ENCODE measurements around the gene CERK.
A peak's percentile ranks its signal among the peaks of the same experiment; 100 is the strongest.

Gene CERK

GRCh38 chr22:46696614-46697013 lies 41.4 kb downstream of the CERK start:
- DNase-seq = no peak

DNA sequence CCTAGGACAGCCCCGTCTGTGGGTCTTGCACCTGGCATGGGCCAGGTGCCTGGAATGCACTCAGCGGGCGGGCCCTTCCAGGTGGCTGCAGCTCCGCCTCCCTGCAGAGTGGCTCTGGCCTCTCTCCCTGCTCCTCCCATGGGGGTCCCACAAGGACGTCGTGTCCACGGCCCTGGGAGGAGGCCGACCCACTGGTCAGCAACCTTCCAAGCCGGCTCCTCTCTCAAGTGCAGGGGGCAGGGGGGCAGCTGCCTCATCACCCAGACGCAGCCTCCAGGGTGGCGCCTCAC lies 41.9 kb downstream of the CERK start:
- DNase-seq = peak; percentile 81

DNA sequence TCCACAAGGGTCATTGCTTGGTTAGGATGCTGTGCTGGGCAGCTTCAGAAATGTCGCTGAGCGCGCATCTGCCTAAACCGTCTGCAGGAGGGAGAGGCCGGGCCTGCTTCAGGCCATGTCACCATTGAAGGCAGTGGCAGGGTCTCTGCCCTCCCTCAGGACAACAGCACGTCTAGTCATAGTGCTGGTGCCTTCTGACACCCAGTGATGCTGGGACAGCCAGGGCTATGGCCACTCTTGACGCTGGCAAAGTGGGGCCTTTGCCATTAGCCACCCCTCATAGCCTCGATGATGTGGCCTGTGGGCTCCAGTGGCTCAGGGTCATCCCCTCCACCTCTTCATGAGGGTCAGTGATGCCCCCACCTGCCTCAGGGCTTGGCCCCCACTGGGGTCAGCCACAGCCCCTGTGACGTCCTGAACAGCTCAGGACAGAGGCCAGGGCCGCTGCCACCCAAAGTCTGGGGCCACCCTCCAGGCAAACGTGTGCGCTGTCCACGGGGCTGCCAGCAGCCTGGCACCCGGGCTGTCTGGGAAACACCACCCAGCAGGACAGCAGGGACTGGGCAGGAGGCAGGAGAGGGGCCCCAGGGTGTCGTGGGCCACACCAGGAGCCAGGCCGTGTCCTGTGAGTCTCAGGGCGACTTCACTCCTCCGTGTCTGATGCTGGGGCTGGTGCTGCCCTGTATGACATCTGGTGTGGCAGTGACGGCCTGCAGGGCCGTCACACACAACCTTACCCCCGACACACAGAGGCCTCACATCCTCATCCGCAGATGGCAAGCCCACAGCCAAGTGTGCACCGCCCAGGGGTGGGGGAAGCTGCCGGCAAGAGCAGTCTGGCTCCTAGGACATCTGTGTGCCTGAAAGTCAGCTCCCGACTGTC lies 42.5 kb downstream of the CERK start:
- DNase-seq = no peak

- DNase-seq = no peak
Observed at GRCh38 chr22:46694416-46695170, 43.5 kb downstream of the CERK start.

- DNase-seq = peak; percentile 51
Observed at GRCh38 chr22:46693634-46694415, 44.2 kb downstream of the CERK start.

DNA sequence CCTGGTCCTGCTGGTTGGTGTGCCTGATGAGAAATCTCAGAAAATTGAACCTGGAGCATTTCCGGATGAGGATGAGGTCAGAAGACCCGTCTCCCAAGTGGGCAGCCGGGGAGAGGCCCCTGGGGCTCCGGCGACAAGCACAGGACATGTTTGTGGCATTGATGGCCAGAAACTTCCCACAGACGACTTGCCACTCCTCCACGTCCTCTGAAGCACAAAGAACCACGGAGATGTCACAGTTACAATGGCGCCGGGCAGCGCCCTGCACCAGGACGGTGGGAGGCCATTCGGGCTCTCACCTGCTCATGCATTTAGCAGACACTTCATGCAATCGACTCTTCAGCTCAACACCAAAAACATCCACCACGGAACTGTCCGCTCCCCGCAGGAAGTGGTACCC lies 46.5 kb downstream of the CERK start:
- no peak for DNase-seq

DNA sequence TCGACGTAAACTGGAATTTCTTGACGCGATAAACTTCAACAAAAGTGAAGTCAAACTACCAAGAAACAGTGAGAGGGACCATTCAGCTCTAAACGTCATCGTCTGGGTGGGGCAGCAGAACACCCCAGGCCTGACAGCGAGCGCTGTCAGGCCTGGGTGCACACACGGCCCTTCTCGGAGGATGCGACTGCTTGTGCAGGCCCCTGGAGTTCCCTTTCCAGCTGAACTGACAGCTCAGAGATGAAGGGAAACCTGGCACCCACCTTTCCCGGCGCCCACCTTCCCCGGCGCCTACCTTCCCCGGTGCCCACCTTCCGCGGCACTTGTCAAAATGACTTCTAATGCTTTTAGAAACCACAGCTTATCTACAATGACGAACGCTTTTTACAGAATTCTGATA lies 47.9 kb downstream of the CERK start:
- no peak for DNase-seq

GRCh38 chr22:46688949-46689348 lies 49.1 kb downstream of the CERK start:
- DNase-seq = peak; percentile 13

GRCh38 chr22:46687460-46687859 lies 50.6 kb downstream of the CERK start:
- no peak for DNase-seq

GRCh38 chr22:46687048-46687444 lies 51.0 kb downstream of the CERK start:
- no peak for DNase-seq

DNA sequence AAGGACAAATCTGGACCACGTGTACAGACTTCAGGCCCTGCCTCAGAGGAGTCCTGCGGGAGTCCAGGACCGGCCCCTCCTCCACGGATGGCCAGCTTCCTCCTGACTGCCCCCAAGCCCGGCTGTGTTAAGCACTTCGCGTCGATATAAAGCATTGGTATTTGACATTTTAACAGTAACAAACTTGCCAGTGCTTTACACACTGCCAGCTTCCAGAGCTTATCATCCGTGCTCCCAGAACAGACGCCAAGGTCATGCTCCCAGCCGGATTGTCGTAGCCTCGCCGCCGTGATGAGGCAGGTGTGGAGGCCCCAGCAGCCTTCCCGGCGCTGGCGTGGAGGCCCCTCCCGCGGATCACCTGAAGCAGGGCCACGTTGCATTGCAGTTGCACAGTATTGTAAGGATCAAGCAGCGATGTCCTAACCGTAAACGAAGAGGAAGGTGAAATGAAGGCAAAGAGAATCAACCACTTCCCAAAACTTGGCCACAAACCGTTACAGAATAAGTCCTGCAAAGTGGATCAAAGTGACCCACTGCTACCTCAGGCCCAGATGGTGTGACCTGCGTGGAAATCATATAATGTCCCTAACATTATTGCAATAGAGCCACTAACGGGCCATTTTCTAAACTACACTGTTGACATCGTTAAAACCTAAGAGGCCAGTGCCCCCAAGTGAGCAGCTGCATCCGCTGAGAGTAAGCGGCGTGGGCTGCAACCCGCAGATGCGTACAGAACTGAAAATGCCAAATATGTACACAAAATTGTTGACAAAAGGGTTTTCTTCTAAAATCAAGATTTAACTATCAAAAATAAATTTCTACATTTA lies 51.6 kb downstream of the CERK start:
- DNase-seq = no peak

DNA sequence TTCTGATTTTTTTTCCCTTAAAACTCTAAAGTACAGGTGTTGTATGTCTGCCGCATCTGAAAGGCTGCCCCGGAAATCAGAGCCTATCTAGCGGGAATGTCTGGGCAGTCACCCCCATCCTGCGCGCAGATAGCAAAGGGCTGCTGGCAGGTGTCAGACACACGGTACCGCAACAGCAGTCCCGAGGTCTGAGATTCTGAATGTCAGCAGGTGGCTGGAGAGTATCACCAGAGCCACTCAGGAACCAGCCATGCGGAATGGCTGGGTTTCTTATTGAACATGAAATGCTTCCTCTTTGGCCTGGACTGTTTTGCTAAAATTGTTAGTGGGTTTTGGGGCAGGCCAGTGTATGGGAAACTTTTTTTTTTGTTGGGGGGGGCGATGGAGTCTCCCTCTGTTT lies 53.3 kb downstream of the CERK start:
- peak; percentile 45 for DNase-seq

GRCh38 chr22:46682011-46682731 lies 55.9 kb downstream of the CERK start:
- DNase-seq = no peak

DNA sequence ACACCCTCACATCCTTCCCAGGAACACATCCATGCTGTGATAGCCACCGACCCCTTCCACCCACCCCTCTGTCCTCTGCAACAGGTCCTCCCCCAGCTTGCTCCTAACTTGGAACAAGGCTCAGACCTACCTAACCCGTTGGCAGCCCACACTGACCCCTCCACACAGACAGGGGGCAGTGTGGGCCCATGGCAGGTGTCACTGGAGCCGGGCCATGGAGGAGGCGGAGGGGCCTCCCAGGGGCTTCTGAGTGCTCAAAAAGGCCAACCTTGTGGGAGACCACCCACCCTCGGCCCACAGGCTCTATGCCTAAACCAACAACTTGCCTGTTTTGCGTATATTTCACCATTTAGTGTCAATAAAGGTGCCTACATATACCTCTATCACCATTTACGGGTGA lies 57.0 kb downstream of the CERK start:
- DNase-seq = no peak

DNA sequence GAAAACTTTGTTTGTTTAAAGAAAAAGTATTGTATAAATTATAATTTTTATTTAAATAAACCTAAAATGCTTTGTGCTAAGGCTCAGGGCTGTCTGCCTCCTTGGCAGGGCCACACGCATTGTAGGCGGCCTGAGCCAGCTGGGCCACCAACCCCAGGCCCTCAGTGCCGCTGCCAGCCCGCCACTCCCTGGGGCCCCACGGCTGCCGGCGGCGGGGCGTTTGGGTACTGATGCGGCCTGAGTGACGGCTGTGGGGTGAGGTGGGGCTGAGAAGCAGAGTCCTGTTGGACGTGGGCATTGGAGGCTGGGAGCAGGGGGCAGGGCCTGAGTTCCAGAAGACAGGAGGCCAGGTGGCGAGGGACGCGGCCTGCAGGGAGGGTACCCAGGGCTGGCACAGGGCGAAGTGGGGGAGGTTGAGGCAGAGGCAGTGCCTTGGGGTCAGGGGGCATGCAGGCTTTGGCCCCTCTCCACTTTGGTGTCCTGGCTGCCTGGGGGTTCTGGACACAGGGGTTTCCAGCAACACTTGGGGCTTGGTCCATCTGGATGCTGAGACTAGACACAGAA lies 58.3 kb downstream of the CERK start:
- no peak for DNase-seq

- DNase-seq = no peak
Observed at GRCh38 chr22:46678785-46679700, 59.0 kb downstream of the CERK start.

DNA sequence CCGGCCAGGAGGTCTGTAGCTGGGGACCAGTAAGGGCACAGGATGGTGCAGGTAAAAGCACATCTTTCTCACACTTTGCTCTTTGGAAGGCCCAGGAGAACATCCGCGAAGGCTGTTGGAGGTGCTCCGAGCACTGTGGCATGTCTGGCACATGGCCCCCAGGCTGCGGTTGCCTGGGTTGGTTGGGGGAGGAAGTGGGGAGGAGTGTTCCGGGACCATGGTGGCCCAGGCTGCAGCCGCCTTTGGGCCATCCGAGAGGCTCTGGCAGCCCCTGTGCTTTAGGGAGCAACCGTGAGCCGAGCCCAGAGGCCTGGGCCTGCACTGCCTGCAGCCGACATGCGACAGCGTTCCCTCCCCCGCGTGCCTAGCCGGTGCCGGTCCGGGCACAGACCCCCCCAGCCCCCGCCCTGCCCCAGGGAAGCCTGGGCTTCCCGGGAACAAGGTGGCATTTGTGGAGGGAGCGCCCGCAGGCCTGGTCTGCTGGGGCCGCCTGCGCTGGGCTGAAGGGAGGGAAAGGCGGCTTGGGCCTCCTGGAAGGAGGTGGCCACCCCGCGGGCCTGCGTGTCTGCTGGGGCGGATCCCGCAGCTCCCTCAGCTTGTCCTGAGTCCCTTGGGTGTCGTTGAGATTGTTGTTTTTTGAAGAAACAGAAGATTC lies 59.9 kb downstream of the CERK start:
- no peak for DNase-seq

GRCh38 chr22:46677323-46678002 lies 60.6 kb downstream of the CERK start:
- no peak for DNase-seq

- no peak for DNase-seq
Observed at GRCh38 chr22:46676881-46677280, 61.2 kb downstream of the CERK start.

All from NCI-H510A treated with DMSO at 0.1 percent for 48 hours (cell line).